GM12865 (cell line): ENCODE measurements around the gene NIPBL.

Experiments
- DNase-seq: peaks from one replicate; pipeline ENCODE4 v3.0.0; 2010; ENCODE audit warnings: low read depth
- H3K4me3 ChIP-seq: 2 replicates; pipeline ENCODE4 v1.5.1; 2011; ENCODE audit warnings: mild to moderate bottlenecking, low read depth, low read length, control low read depth
- TF ChIP-seq, protein P1 (sequence below): IDR thresholded peaks from 2 replicates; pipeline ENCODE4 v1.5.1; 2011; ENCODE audit warnings: low read length, control low read depth, low read depth, inconsistent platforms; ENCODE audit not compliant: insufficient read depth; ENCODE audit errors: missing control alignments

Gene NIPBL

DNA sequence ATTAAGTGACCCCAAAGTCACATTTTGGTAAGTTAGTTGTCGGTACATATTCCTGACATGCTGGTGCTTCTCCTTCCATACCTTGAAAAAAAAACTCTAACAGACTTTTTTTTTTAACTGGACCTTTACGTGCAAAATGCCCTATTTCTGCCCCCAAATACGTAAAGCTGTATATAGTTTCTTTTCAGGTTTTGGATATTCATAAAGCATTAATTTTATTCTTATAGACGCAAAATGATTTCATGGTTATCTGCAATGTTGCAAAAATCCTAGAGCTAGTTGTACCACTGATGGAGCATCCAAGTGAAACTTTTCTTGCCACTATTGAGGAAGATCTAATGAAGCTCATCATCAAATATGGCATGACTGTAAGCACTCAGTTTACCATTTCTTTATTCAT lies 167.6 kb downstream of the NIPBL start:
- DNase-seq: no peak
- TF ChIP-seq, protein P1, sequence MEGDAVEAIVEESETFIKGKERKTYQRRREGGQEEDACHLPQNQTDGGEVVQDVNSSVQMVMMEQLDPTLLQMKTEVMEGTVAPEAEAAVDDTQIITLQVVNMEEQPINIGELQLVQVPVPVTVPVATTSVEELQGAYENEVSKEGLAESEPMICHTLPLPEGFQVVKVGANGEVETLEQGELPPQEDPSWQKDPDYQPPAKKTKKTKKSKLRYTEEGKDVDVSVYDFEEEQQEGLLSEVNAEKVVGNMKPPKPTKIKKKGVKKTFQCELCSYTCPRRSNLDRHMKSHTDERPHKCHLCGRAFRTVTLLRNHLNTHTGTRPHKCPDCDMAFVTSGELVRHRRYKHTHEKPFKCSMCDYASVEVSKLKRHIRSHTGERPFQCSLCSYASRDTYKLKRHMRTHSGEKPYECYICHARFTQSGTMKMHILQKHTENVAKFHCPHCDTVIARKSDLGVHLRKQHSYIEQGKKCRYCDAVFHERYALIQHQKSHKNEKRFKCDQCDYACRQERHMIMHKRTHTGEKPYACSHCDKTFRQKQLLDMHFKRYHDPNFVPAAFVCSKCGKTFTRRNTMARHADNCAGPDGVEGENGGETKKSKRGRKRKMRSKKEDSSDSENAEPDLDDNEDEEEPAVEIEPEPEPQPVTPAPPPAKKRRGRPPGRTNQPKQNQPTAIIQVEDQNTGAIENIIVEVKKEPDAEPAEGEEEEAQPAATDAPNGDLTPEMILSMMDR: no peak
- H3K4me3 ChIP-seq: no peak overlapping the region

DNA sequence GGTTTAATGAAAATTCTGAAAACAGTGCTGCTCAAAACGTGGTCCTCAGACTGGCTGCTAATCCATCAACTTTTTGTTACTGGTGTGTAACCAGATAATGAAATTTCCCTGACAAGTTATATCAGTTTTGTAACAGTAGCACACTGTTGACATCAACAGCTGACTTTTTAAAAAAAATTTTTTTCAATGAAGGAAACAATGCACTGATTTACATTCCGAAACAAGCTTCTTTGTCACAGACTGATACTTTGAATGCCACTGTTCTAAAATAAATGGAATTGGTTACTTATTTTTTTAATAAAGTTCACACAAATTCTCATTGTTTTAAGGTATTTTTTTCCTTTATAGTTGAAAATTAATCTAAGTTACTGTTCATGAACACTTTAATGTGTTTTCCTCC lies 169.1 kb downstream of the NIPBL start:
- no peak for DNase-seq
- TF ChIP-seq, protein P1: no peak
- no peak overlapping the region for H3K4me3 ChIP-seq

- TF ChIP-seq, protein P1: no peak
- no peak for DNase-seq
Measured at GRCh38 chr5:37047947-37048346, 171.4 kb downstream of the NIPBL start.

GRCh38 chr5:37054391-37054790 lies 177.8 kb downstream of the NIPBL start:
- TF ChIP-seq, protein P1: no peak
- DNase-seq: no peak
- no peak overlapping the region for H3K4me3 ChIP-seq

More at GRCh38 chr5:37047947-37048346, 171.4 kb downstream of the NIPBL start:
- no peak overlapping the region for H3K4me3 ChIP-seq

DNA sequence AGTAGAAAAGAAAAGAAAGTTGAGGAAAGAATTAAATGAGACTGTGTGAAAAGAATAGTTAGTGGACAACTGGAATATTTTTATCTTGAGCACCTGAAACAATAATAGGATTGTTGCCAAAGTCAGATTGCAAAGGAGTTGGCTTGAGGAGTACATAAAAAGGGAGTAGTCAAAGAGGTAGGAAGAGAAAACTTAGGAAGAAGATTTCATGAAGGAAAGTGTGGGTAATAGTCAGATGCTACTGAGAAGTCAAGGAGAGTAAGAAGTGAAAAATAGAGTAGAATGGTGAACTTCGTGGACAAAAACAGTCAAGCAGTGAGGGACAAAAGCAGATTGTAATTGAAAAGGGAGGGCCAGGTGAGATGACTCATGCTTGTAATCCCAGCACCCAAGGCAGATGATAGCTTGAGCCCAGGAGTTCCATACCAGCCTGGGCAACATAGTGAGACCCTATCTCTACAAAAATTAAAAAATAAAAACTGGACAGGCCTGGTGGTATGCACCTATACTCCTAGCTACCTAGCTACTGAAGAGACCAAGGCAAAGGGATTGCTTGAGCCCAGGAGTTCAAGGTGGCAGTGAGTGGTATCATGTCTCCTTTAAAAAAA lies 178.9 kb downstream of the NIPBL start:
- TF ChIP-seq, protein P1: no peak
- H3K4me3 ChIP-seq: no peak overlapping the region
- DNase-seq: no peak

DNA sequence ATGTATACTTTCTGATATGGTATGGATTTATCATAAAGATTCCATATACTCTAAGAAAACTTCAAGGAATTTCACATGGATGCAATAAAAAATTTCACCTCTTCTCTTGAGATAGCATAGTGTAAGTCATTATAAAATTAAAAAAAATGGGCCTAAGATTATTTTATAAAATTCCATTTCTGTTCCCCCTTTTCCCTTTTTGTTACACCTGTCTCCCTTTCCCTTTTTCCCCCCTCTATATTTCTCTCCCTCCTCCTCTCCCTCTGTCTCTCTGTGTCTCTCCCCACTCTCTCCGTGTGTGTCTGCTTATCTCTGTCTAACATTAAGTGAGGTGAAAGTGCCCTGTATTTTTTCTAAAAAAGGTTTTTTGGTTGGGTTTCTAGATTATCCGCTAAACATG lies 180.2 kb downstream of the NIPBL start:
- no peak overlapping the region for H3K4me3 ChIP-seq
- DNase-seq: no peak
- TF ChIP-seq, protein P1: no peak

GRCh38 chr5:37060030-37060429 lies 183.5 kb downstream of the NIPBL start:
- DNase-seq: no peak
- H3K4me3 ChIP-seq: no peak overlapping the region
- TF ChIP-seq, protein P1: no peak
